Inflammatory macrophage treated with lipopolysaccharide for 1 hour (primary cell): ENCODE measurements around the gene DDA1.
A peak's percentile ranks its signal among the peaks of the same experiment; 100 is the strongest.
"Not testable (repeated sequence)": the region's sequence is repeated elsewhere in the genome, so short reads cannot be mapped to it uniquely, and the experiment has no call there.

Experiments used
- DNase-seq, 2 donors: peaks; one replicate each; pipeline ENCODE4 v3.0.0-alpha.2; 2020 to 2022

Gene DDA1

DNA sequence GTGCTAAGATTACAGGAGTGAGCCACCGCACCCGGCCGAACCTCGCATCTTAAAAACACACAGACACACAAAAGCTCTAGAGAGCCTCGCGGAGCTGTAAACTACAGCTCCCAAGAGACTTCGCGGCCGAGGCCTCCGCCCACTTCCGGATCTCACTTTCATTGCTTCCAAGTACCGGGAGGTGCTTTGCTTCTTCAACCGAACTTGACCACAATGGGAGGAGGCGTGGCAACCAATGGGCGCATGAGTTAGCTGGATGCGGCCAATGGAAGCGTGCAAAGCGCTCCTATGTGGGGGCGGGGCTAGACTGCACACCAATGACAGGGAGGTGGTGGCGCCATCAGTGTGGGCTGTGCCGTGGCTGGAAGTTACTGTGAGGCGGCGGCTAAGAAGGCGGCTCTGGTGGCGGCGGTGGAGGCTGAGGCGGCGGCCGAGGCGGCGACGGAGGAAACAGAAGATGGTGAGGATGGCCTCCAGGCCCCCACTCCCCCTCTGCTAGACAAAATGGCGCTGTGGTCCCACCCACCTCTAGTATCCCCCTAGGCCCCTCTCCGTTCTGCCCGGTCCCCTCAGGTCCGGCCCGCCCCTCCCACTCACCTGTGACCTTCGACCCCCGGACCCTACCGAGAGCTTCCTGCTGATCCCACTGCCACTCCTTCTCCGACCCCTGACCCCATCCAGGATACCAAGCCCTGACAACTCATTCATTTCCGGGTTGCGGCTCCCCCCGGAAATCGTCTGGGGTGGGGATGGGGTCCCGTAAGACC lies at the start of gene DDA1:
TSS of gene DDA1 (plus strand) at position 366 of the 767 bp plus-strand sequence. CDS start at position 458, 92 bp downstream.
- peak; percentile 99 to 100 for DNase-seq

DNA sequence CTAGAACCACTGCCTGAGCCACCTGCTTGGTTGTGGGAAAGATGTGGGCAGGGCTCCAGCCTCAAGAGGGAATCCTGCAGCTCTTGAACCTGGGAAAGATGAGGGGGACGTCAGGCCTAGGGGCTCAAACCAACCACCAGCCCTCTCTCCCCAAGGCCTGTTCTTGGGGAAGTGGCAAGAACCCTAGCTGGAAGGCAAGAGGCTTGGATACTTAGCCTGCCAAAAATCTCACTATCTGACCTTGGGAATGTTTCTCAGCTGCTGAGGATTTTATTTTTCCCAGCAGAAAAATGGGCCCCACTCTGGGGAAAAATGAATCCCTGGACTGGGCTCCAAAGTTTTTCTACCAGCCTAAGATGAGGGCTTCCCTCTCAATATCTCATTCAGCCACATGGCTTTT lies 49.4 kb upstream of the DDA1 start:
- DNase-seq = no peak

DNA sequence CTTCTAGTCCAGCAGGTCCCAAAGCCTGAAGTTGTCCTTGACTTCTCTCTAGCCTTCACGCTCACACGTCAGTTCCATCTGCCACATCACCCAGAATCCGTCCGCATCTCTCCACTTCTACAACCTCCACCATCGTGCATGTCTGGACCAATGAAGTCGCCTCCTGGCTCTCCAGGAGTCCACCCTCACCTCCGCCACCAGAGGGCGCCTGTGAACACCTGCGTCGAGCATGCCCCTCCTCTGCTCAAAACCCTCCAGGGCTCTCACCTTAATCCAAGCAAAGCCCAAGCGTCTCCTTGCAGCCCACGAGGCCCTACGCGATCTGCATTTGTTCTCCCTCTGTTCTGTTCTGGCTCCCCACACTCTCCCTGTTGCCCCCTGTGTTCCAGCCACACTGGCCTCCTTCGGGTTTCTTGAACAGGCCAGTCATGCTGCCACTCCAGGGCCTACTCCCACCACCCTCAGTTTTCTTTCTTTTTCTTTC lies 48.5 kb upstream of the DDA1 start:
- peak; percentile 69 to 89 for DNase-seq

DNA sequence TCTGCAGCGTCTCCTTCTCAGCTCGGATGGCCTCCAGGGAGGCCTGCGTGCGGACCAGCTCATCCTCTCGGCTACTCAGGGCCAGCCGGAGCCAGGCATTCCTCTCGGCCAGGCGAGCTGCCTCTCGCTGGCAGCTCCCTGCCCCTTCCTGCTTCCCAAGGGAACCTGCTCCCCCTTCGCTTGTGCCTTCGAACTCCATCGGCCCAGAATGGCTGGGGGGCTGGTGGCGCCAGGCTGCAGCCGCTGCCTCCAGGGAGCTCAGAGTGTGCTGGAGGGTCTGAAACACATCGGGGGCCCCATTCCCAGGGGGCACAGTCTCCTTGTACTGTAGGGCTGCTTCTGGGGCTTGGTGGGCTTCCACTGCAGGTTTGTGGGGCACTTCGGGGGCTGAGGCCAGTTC lies 46.8 kb upstream of the DDA1 start:
- DNase-seq = no peak

DNA sequence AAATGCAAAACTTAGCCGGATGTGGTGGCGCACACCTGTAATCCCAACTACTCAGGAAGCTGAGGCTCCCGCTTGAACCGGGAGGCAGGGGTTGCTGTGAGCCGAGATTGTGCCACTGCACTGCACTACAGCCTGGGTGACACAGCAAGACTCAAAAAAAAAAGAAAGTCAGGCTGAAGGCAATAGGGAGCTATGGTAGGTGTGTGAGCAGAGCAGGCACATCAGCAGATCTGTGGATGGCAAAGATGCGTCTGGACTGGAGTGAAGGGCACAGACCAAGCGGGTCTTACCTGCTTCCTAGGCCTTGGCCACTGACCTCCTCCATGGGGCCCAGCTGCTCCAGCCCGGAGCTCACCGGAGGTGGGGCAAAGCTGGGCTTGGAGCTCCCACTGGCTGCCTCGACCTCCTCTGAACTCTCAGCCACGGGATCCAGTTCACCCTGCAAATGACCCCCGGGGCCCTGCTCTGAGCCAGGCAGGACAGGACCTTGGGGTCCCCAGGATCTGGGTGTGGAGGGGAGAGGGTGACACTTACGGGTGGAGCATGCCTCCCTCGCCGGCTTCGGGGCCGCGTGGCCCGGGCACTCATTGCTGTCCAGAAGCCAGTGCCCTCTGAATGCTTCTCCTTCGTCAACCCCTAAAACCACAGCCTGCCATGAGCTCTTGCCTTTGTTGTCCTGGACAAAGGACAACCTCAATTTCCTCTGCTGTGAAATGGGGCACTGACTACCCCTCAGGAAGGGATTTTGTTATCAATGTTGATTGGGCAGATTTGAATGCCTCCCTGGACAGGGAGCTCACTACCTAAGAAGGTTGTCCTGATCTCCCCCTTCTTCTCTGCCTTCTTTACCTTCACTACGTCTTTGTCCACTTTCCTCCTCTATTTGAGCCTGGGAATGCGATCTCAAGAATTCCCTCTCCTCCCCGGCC lies 45.4 kb upstream of the DDA1 start:
- DNase-seq = no peak

DNA sequence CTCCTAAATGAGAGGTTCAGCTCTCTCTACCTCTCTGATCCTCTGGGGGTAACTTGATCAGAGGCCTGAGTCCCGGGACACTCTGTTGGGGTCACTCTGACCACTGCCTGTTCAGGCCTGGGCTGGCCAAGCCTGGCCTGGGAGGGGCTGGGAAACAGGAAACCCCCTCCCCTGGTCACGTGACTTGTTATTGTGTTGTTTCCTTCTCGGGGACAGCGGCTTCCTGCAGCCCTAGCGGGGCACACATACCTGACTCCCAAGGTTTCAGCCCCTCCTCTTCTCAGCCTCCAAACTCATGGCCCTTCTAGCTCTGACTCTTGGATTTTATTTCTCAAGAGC lies 44.8 kb upstream of the DDA1 start, which contains the start of gene USHBP1:
TSS of gene USHBP1 (minus strand) at position 105 of the 339 bp plus-strand sequence. CDS start 446 bp downstream, outside the sequence.
- DNase-seq = no peak

DNA sequence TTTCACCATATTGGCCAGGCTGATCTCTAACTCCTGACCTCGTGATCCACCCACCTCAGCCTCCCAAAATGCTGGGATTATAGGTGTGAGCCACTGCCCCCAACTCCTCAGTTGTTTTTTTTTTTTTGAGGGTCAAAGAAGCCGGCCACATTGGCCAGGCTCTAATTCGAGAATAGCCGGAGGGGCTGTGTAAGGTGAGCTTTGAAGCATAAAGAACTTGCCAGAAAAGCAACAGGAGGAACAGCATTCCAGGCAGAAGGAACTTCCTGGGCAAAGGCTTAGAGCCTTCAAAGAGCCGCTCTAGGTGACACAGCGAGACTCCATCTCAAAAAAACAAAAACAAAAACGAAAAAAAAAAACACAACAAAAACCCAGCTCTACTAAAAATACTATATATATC lies 43.3 kb upstream of the DDA1 start:
- DNase-seq = no peak

DNA sequence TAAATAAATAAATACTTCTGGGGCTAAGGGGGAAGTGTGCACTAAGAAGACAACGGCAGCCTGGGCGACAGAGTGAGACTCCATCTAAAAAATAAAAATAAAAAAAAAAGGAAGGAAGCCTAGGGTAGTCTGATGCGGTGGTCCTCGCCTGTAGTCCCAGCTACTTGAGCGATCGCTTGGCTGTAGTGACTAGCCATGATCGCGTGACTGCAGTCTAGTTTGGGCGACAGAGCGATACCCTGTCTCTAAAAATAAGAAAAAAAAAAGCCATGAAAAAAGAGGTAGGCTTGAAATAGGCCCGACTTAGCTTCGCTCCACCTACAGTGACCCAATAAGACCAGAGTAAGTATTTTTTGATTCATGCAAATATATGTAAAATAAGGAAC lies 42.8 kb upstream of the DDA1 start:
- DNase-seq = no peak

DNA sequence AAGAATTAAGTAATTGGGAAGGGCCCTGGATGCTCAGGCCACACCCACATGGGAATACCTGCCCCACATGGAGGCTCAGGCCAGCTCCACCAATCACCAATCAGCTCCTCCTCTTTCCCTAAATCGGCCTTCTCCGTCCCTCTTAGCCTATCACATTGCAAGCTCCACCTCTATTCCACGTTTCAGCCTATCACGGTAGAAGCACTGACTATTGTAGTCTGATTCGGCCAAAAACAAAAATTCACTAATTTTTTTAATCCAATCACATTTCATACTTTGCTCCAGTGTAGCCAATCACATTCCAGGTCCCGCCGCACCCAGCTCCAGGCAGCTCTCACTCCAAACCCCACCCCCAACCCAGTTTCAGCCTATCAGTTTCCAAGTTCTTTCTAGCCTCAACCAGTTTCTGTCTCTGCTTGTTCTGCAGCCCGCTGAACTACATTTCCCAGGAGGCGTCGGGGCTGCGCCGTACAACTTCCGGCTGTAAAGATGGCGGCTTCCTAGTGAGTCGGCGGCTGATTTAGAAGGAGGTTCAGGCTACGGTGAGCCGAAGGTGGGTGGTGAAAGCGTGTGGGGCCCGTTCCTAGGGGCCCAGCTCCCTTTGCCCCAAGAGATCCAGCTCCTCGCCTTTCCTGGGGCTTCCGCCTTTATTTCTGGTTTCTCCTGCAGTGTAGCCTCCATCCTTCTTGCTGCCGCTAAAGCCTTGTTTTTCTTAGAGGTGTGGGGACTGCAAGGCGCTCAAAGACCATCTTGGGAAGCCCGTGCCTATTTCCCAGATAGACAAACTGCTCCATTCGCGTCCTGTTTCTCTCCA lies 42.2 kb upstream of the DDA1 start, which contains the start of gene BABAM1:
TSS of gene BABAM1 (plus strand) at position 469 of the 814 bp plus-strand sequence. CDS start 1,364 bp downstream, outside the sequence.
- peak; percentile 99 to 100 for DNase-seq

DNA sequence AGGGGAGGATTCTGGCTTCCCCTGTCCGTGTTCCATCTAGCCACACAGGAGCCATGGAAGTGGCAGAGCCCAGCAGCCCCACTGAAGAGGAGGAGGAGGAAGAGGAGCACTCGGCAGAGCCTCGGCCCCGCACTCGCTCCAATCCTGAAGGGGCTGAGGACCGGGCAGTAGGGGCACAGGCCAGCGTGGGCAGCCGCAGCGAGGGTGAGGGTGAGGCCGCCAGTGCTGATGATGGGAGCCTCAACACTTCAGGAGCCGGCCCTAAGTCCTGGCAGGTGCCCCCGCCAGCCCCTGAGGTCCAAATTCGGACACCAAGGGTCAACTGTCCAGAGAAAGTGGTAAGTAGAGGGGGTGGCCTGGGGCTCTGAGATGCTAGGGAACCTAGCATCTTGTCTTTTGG lies 40.6 kb upstream of the DDA1 start:
- DNase-seq = no peak

DNA sequence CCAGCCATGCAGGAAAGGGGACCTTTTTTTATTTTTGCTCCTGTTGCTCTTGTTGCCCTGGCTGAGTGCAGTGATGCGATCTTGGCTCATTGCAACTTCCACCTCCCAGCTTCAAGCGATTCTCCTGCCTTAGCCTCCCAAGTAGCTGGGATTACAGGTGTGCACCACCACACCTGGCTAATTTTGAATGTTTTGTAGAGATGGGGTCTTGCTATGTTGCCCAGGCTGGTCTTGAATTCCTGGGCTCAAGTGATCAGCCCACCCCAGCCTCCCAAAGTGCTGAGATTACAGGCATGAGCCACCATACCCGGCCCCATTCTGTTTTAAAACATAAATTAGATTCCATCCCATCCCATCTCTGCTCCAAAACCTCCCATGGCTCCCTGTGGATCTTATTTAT lies 34.5 kb upstream of the DDA1 start:
- DNase-seq = not testable (repeated sequence)

DNA sequence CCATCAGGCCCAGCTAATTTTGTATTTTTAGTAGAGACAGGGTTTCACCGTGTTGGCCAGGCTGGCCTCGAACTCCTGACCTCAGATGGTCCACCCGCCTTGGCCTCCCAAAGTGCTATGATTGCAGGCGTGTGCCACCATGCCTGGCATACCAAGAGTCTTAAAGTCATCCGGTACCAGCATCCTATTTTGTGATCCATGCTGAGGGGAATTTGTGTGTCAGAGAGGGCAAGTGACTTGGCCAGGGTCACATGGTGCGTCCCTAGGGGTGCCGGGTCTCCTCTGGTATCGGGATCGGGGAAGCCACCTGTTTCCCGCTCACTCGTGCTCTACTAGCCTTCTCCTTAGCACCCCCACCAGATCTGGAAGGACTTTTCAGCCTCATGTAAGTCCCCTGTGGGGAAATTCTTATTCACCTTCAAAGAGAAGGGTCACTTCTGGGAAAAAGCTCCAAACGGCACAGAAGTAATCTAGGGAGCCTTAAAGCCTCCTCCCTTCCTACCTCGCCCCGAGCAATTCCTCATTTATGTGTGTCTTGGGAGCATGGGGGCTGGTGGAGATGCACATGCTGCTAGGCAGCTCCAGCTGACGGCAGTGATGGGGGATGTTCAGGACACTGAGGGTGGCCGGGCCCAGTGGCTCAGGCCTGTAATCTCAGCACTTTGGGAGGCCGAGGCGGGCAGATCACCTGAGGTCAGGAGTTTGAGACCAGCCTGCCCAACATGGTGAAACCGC lies 33.8 kb upstream of the DDA1 start:
- DNase-seq = no peak

DNA sequence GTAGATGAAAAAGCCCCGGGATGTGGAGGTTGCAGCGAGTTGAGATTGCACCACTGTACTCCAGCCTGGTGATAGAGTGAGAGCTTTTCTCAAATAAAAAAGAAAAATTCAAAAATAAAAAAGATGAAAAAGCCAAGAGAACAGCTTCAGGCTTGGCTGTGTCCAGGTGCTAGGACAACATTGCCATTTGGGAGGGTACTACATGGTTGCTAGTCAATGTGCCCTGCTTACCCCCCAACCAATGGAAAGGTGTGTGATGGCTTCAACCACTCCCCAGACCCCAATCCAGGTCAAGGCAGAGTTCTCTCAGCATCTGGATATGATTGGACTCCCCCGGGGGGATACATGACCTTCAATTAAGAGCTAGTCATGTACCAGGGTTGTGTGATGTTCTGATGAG lies 29.9 kb upstream of the DDA1 start:
- no peak for DNase-seq

DNA sequence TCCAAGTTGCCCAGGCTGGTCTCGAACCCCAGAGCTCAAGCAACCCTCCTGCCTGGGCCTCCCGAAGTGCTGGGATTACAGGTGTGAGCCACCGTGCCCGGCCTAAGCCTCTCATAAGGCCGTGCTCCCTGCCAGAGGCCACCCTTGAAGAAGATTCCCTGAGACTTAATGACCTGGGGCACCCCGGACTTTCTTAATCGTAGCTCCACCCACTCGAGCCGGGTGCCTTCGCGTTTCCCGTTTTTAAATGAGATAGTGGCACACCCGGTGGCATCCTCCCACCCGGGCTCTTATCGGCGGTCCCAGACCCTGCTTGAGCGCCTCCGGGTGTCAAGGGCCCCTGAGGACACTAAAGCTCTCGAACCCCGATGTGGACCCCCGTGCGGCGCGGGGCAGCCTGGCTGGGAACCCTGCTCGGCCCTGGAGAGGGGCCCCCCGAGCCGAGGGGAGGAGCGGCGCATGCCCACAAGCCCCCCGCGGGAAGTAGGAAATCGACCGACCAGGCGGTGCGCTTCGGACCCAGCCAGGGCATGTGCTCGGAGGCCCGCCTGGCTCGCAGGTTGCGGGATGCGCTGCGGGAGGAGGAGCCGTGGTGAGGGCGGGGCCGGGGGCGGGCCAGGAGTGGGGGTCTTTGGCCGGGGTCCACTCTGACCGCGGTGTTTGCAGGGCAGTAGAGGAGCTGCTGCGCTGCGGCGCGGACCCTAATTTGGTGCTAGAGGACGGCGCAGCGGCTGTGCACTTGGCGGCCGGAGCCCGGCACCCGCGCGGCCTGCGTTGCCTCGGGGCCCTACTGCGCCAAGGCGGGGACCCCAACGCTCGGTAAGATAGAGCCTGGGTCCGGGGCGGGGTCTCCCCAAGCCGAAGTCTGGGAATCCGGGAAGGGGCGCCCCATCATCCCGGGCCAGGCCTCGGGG lies 27.7 kb upstream of the DDA1 start, which contains the start of gene ANKLE1:
TSS of gene ANKLE1 (plus strand) at position 511 of the 914 bp plus-strand sequence. CDS start at position 531, 20 bp downstream.
- peak; percentile 88 to 92 for DNase-seq

DNA sequence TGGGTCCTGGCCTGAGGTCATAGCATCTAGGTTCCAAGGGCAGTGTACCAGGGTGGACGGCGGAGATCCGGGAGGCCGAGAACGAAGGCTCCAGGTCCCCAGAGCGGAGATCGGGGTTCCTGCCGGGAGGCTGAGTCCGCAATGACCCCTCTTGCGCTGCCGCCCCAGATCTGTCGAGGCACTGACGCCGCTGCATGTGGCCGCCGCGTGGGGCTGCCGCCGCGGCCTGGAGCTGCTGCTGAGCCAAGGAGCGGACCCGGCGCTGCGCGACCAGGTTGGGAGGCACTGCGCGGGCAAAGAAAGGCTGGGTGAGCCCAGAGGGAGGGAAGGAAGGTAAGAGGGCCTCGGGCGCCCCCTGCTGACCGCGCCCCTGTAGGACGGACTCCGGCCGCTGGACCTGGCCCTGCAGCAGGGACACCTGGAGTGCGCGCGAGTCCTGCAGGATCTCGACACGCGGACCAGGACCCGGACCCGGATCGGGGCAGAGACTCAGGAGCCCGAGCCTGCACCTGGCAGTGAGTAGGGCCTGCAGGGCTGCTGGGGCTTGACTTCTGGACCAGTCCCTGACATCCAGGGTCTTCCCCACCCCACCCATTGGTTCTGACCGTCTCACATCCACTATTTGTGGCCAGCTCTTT lies 26.8 kb upstream of the DDA1 start:
- DNase-seq = peak; percentile 54 to 87

DNA sequence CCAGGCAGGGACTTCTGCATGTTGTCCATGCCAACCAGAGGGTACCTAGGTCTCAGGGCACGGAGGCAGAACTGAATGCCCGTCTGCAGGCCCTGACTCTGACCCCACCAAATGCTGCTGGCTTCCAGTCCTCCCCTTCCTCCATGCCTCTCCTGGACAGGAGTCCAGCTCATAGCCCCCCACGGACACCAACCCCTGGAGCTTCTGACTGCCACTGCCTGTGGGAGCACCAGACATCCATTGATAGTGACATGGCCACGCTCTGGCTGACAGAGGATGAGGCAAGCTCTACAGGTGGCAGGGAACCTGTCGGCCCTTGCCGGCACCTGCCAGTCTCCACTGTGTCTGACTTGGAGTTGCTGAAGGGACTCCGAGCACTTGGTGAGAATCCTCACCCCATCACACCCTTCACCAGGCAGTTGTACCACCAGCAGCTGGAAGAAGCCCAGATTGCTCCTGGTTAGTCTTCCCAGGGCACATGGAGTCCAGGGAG lies 25.8 kb upstream of the DDA1 start:
- DNase-seq = no peak

DNA sequence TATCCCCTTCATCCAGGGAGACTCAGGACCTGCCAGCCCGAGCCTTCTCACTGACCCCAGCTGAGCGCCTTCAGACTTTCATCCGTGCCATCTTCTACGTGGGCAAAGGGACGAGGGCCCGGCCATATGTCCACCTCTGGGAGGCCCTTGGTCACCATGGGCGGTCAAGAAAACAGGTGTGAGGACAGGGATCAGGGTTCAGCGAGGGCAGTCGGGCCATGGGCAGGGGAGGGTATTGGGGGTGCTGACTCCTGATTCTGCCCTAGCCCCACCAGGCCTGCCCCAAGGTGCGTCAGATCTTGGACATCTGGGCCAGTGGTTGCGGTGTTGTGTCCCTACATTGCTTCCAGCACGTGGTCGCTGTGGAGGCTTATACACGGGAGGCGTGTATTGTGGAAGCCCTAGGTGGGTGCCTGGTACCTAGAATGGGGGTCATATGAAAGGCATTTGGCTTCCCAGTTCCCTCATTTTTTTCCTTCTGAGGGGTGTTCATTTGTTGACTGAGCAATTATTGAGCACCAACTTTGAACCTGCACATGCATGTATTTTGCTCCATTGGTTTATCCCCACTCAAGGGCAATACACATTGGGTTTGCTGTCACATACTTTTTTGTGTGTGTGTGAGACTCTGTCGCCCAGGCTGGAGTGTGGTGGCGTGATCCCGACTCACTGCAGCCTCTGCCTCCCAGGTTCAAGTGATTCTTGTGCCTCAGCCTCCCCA lies 23.8 kb upstream of the DDA1 start:
- no peak for DNase-seq

DNA sequence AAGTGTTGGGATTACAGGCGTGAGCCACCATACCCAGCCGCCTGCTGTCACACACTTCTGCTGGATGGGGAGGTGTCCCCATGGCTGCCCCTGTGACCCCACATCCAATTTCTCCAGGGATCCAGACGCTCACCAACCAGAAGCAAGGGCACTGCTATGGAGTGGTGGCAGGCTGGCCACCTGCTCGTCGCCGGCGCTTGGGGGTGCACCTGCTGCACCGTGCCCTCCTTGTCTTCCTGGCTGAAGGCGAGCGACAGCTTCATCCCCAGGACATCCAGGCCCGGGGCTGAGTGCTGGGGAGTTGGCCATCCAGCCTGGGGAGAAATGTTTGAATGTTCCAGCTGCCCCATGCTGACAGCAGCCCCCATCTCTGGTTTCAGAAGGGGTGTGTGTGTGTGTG lies 23.1 kb upstream of the DDA1 start:
- no peak for DNase-seq

DNA sequence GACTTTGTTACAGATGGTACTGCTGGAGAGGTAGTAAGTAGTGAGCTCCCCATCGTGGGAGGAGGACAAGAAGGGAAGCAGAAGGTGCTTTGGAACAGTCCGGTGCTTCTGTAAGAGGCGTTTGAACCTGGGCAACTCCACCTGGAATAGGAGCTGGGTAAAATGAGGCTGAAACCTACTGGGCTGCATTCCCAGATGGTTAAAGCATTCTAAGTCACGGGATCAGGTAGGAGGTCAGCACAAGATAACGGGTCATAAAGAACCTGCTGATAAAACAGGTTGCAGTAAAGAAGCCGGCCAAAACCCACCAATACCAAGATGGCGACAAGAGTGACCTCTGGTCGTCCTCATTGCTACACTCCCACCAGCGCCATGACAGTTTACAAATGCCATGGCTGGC lies 22.6 kb upstream of the DDA1 start:
- DNase-seq = no peak
